ENCODE results near the gene CBX5. TPM values are rescaled to one million over a fixed set of nuclear protein-coding genes. Genes with fewer than 3 reads are reported as not detected.

CBX5 gene
- total and polyA plus RNA-seq, 2 of the 8 experiments (the other 6 are each of a cell fraction or from before 2014, with no cell fraction given) = 62.4 to 231 TPM

DNA sequence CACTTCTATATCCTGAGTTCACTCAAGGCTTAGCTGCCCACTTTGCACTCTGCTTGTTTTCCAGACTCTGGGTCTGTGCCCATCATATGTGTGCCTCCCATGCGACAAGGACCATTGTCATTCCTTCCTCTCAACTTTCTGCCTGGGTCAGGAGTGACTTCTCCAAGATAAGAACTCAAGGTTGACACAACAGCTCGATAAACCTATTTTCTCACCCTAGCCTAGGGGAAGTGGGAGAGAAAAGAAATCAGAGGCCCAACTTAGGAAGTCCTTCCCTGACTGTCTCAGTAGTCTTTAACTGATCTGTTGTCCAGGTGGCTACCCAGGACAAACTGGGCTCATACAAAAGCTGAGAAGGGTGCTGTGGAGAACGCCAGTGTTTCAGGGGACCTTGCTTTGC, 92.8 kb downstream of the CBX5 start:
- Histone ChIP-seq H2AFZ (ENCODE audit: low read length) (no peak overlapping the region), H3K79me2 (ENCODE audit: control insufficient read depth in 1 of 2, insufficient read depth in 2 of 2, low read length in 2 of 2) (no peaks in the 10 kb centered on the region), H3K56ac (replicated peaks; ENCODE audit: insufficient read length, low read depth, low read length) (no peak overlapping the region), H4K5ac (ENCODE audit: insufficient read length, low read depth, low read length) (no peak overlapping the region), H3K9ac (replicated peaks in 1 of 4; ENCODE audit: extremely low read depth in 1 of 4, low read depth in 3 of 4, low read length in 3 of 4) (no peak overlapping the region), H3K4me2 (ENCODE audit: insufficient read depth in 1 of 2, low read depth in 2 of 2, low read length in 2 of 2) (no peak overlapping the region), H3K18ac (ENCODE audit: extremely low read depth, low read length) (no peak overlapping the region), H4K8ac (ENCODE audit: extremely low read depth, insufficient read depth, low read length) (no peak overlapping the region), H4K20me1 (replicated peaks in 1 of 2; ENCODE audit: control insufficient read depth in 1 of 2, insufficient read depth in 2 of 2, low read length in 2 of 2) (peaks cover 0 to 4% of the 10 kb centered on the region in 2 experiments), H4K91ac (replicated peaks; ENCODE audit: insufficient read length, low read length) (no peak overlapping the region), H2BK12ac (ENCODE audit: low read depth, low read length) (no peak overlapping the region), H3K14ac (ENCODE audit: insufficient read length) (no peak overlapping the region), H3K27me3 (replicated peaks in 1 of 4; ENCODE audit: control insufficient read depth in 3 of 4, extremely low read depth in 1 of 4, insufficient read depth in 3 of 4, low read length in 3 of 4) (peaks cover under 1 to 18% (median 8%) of the 10 kb centered on the region in 4 experiments), H3K27ac (ENCODE audit: low read depth, low read length) (no peak overlapping the region), H2BK120ac (replicated peaks; ENCODE audit: low read depth, low read length) (no peak overlapping the region), H3K36me3 (ENCODE audit: control insufficient read depth in 2 of 4, insufficient read depth in 4 of 4, low read length in 3 of 4) (peaks cover 0 to 1% (median 0%) of the 10 kb centered on the region in 4 experiments; a peak in 1 of 8 replicates), H3K4me3 (ENCODE audit: extremely low read depth in 1 of 4, insufficient read depth in 2 of 4, low read depth in 3 of 4, low read length in 4 of 4) (no peak overlapping the region), H3K4me1 (replicated peaks in 1 of 4; ENCODE audit: control insufficient read depth in 3 of 4, insufficient read depth in 4 of 4, low read length in 3 of 4) (peaks cover 0 to 3% (median 1%) of the 10 kb centered on the region in 4 experiments; a peak in 3 of 7 replicates), H2BK5ac (ENCODE audit: low read depth, low read length) (no peak overlapping the region), H2BK20ac (ENCODE audit: low read length) (no peak overlapping the region), H3K79me1 (ENCODE audit: low read depth, low read length) (no peaks in the 10 kb centered on the region), H2AK5ac (ENCODE audit: low read depth, low read length) (no peak overlapping the region), H3K9me3 (ENCODE audit: insufficient read depth in 2 of 2, low read depth in 1 of 2, low read length in 1 of 2) (no peaks in the 10 kb centered on the region), H3K23ac (ENCODE audit: insufficient read length) (no peak overlapping the region), H2BK15ac (ENCODE audit: low read length) (no peak overlapping the region), H3K4ac (replicated peaks; ENCODE audit: insufficient read length, low read depth, low read length) (no peak overlapping the region), H3K23me2 (ENCODE audit: low read depth, low read length) (no peaks in the 10 kb centered on the region)
- CTCF ChIA-PET (ENCODE audit: partially characterized antibody) = interaction anchor here (1.1 to 20.1 kb wide), 8 partner anchors 14 to 151 kb away, joined by 3 to 339 read pairs (median 7); partner anchors contain the start of genes HOXC5 and HOXC6
- POLR2A ChIA-PET (ENCODE audit: partially characterized antibody) = interaction anchor here (1.1 kb wide), 2 partner anchors 14 to 44 kb away, joined by 4 to 5 read pairs; no protein-coding TSS in a partner anchor
- no peak for FAIRE-seq
- no peak for DNase-seq (ENCODE audit: low read depth in 1 of 2, low spot score in 2 of 2)
- 89% methylated on average over 3 of the region's 3 CpGs; no CpG with 5 or more reads in 1 of the 2 experiments for WGBS, 2 experiments (ENCODE audit: extremely low coverage in 1 of 2, insufficient coverage in 1 of 2, insufficient read length in 1 of 2, insufficient replicate concordance in 2 of 2, low coverage in 1 of 2, low lambda C conversion rate in 2 of 2, missing lambda C conversion rate in 1 of 2)
- no peak for TF ChIP-seq JUND (IDR thresholded peaks at IDR 0.05; ENCODE audit: low read length)
- no peak for TF ChIP-seq TBP (IDR thresholded peaks at IDR 0.05; ENCODE audit: low read depth, low read length)
- no peak for TF ChIP-seq RFX5 (IDR thresholded peaks at IDR 0.05; ENCODE audit: borderline replicate concordance, low read depth, low read length)
- no peak for TF ChIP-seq RAD21 (IDR thresholded peaks at IDR 0.05 in 1 of 2, conservative IDR thresholded peaks at IDR 0.05 in 1 of 2; ENCODE audit: low read depth in 2 of 2, low read length in 2 of 2)
- no peak for TF ChIP-seq FOSL1 (IDR thresholded peaks at IDR 0.05; ENCODE audit: insufficient read depth, low read depth, low read length)
- TF ChIP-seq SP4 (IDR thresholded peaks at IDR 0.05; ENCODE audit: low read length) = no peak
- TF ChIP-seq TCF12 (IDR thresholded peaks at IDR 0.05; ENCODE audit: low read depth, low read length) = no peak
- no peak for TF ChIP-seq KDM5A (IDR thresholded peaks at IDR 0.05; ENCODE audit: low read length)
- no peak for TF ChIP-seq EZH2 (IDR thresholded peaks at IDR 0.05; ENCODE audit: low read depth, low read length, severe bottlenecking)
- TF ChIP-seq CEBPB (IDR thresholded peaks at IDR 0.05; ENCODE audit: low read depth, low read length) = no peak
- TF ChIP-seq, protein P1, sequence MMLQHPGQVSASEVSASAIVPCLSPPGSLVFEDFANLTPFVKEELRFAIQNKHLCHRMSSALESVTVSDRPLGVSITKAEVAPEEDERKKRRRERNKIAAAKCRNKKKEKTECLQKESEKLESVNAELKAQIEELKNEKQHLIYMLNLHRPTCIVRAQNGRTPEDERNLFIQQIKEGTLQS (IDR thresholded peaks at IDR 0.05; ENCODE audit: insufficient read depth, low read depth, low read length) = no peak
- TF ChIP-seq BCL11A (IDR thresholded peaks at IDR 0.05; ENCODE audit: low read depth in 2 of 2, low read length in 2 of 2) = no peak
- no peak for TF ChIP-seq CHD2 (IDR thresholded peaks at IDR 0.05; ENCODE audit: low read length)
- no peak for TF ChIP-seq SIRT6 (IDR thresholded peaks at IDR 0.05; ENCODE audit: low read length)
